ENCODE measurements around the gene MAPT. TPM values are rescaled to one million over a fixed set of nuclear protein-coding genes. Genes with fewer than 3 reads are reported as not detected.
"Not testable (repeated sequence)": the region's sequence is repeated elsewhere in the genome, so short reads cannot be mapped to it uniquely, and the experiment has no call there.

MAPT gene
- polyA plus RNA-seq, 1 experiment = 0.27 TPM

DNA sequence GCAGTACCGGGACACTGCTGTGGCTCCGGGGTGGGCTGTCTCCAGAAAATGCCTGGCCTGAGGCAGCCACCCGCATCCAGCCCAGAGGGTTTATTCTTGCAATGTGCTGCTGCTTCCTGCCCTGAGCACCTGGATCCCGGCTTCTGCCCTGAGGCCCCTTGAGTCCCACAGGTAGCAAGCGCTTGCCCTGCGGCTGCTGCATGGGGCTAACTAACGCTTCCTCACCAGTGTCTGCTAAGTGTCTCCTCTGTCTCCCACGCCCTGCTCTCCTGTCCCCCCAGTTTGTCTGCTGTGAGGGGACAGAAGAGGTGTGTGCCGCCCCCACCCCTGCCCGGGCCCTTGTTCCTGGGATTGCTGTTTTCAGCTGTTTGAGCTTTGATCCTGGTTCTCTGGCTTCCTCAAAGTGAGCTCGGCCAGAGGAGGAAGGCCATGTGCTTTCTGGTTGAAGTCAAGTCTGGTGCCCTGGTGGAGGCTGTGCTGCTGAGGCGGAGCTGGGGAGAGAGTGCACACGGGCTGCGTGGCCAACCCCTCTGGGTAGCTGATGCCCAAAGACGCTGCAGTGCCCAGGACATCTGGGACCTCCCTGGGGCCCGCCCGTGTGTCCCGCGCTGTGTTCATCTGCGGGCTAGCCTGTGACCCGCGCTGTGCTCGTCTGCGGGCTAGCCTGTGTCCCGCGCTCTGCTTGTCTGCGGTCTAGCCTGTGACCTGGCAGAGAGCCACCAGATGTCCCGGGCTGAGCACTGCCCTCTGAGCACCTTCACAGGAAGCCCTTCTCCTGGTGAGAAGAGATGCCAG is 117.6 kb downstream of the MAPT start:
- POLR2A ChIA-PET = no interaction called here
- CTCF ChIA-PET = interaction anchor here (1.3 to 3.6 kb wide), 2 partner anchors 10 to 181 kb away, joined by 3 to 9 read pairs; partner anchors contain the start of gene KANSL1

DNA sequence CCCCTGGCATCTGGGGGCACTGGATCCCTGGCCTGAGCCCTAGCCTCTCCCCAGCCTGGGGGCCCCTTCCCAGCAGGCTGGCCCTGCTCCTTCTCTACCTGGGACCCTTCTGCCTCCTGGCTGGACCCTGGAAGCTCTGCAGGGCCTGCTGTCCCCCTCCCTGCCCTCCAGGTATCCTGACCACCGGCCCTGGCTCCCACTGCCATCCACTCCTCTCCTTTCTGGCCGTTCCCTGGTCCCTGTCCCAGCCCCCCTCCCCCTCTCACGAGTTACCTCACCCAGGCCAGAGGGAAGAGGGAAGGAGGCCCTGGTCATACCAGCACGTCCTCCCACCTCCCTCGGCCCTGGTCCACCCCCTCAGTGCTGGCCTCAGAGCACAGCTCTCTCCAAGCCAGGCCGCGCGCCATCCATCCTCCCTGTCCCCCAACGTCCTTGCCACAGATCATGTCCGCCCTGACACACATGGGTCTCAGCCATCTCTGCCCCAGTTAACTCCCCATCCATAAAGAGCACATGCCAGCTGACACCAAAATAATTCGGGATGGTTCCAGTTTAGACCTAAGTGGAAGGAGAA is 118.2 kb downstream of the MAPT start:
- Histone ChIP-seq H3K27ac (ENCODE audit: low read depth, low read length) (no peak overlapping the region), H3K27me3 (ENCODE audit: control insufficient read depth, insufficient read depth, low read length) (peaks cover 11% of the 10 kb centered on the region), H3K9me3 (ENCODE audit: control insufficient read depth, insufficient read depth, low read length) (no peaks in the 10 kb centered on the region), H3K4me3 (ENCODE audit: low read depth, low read length) (no peak overlapping the region)
- no peak for DNase-seq (ENCODE audit: low read depth, low spot score)
- CTCF ChIA-PET = interaction anchor here (0.9 to 3.6 kb wide), 4 partner anchors 11 to 181 kb away, joined by 3 to 9 read pairs (median 6); partner anchors contain the start of gene KANSL1
- POLR2A ChIA-PET = interaction anchor here (0.5 kb wide), 1 partner anchor 9 kb away, joined by 3 read pairs; no protein-coding TSS in a partner anchor
- TF ChIP-seq, protein P1, sequence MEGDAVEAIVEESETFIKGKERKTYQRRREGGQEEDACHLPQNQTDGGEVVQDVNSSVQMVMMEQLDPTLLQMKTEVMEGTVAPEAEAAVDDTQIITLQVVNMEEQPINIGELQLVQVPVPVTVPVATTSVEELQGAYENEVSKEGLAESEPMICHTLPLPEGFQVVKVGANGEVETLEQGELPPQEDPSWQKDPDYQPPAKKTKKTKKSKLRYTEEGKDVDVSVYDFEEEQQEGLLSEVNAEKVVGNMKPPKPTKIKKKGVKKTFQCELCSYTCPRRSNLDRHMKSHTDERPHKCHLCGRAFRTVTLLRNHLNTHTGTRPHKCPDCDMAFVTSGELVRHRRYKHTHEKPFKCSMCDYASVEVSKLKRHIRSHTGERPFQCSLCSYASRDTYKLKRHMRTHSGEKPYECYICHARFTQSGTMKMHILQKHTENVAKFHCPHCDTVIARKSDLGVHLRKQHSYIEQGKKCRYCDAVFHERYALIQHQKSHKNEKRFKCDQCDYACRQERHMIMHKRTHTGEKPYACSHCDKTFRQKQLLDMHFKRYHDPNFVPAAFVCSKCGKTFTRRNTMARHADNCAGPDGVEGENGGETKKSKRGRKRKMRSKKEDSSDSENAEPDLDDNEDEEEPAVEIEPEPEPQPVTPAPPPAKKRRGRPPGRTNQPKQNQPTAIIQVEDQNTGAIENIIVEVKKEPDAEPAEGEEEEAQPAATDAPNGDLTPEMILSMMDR (IDR thresholded peaks at IDR 0.05; ENCODE audit: low read depth, low read length) = no peak

More for the DNA sequence above, 117.6 kb downstream of the MAPT start:
- TF ChIP-seq, protein P1 (IDR thresholded peaks at IDR 0.05; ENCODE audit: low read depth, low read length) = no peak
- Histone ChIP-seq H3K27ac (ENCODE audit: low read depth, low read length) (no peak overlapping the region), H3K9me3 (ENCODE audit: control insufficient read depth, insufficient read depth, low read length) (no peaks in the 10 kb centered on the region), H3K27me3 (ENCODE audit: control insufficient read depth, insufficient read depth, low read length) (peaks cover 11% of the 10 kb centered on the region), H3K4me3 (ENCODE audit: low read depth, low read length) (no peak overlapping the region)
- DNase-seq (ENCODE audit: low read depth, low spot score) = no peak

DNA sequence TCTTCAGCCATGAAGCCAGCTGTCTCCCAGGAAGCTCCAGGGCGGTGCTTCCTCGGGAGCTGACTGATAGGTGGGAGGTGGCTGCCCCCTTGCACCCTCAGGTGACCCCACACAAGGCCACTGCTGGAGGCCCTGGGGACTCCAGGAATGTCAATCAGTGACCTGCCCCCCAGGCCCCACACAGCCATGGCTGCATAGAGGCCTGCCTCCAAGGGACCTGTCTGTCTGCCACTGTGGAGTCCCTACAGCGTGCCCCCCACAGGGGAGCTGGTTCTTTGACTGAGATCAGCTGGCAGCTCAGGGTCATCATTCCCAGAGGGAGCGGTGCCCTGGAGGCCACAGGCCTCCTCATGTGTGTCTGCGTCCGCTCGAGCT is 118.8 kb downstream of the MAPT start:
- peaks cover 9% of the 10 kb centered on the region for H3K27me3 ChIP-seq (ENCODE audit: control insufficient read depth, insufficient read depth, low read length)
- H3K4me3 ChIP-seq (ENCODE audit: low read depth, low read length) = no peak overlapping the region
- H3K27ac ChIP-seq (ENCODE audit: low read depth, low read length) = no peak overlapping the region
- no peaks in the 10 kb centered on the region for H3K9me3 ChIP-seq (ENCODE audit: control insufficient read depth, insufficient read depth, low read length)
- DNase-seq (ENCODE audit: low read depth, low spot score) = no peak
- TF ChIP-seq, protein P1 (IDR thresholded peaks at IDR 0.05; ENCODE audit: low read depth, low read length) = no peak
- ChIA-PET CTCF (interaction anchor here (0.8 to 3.6 kb wide), 5 partner anchors 10 to 180 kb away, joined by 3 to 9 read pairs (median 5); partner anchors contain the start of gene KANSL1), POLR2A (interaction anchor here (0.5 kb wide), 1 partner anchor 9 kb away, joined by 3 read pairs; no protein-coding TSS in a partner anchor)

GRCh38 chr17:46013502-46014165 is 119.3 kb downstream of the MAPT start:
- CTCF ChIA-PET = interaction anchor here (0.8 to 3.6 kb wide), 5 partner anchors 11 to 180 kb away, joined by 3 to 9 read pairs (median 5); partner anchors contain the start of gene KANSL1
- no peak overlapping the region for H3K27ac ChIP-seq (ENCODE audit: low read depth, low read length)

GRCh38 chr17:46019408-46019925 is 125.1 kb downstream of the MAPT start:
- DNase-seq (ENCODE audit: low read depth, low spot score) = not testable (repeated sequence)
- ChIA-PET POLR2A (interaction anchor here (0.6 kb wide), 2 partner anchors 146 to 244 kb away, joined by 5 to 10 read pairs; no protein-coding TSS in a partner anchor), CTCF (interaction anchor here (0.9 to 1.2 kb wide), 4 partner anchors 17 to 194 kb away, joined by 3 to 4 read pairs (median 3); partner anchors contain the start of gene KANSL1)

More at GRCh38 chr17:46013502-46014165, 119.3 kb downstream of the MAPT start:
- H3K27me3 ChIP-seq (ENCODE audit: control insufficient read depth, insufficient read depth, low read length) = peaks cover 9% of the 10 kb centered on the region
- TF ChIP-seq, protein P1 (IDR thresholded peaks at IDR 0.05; ENCODE audit: low read depth, low read length) = 0 out of 2 replicates have a peak, but pooled peaks have one; percentile 0
- POLR2A ChIA-PET = interaction anchor here (0.5 to 0.7 kb wide), 2 partner anchors 8 to 179 kb away, joined by 3 read pairs; partner anchors contain the start of gene KANSL1
- no peak overlapping the region for H3K4me3 ChIP-seq (ENCODE audit: low read depth, low read length)
- peak; percentile 27 for DNase-seq (ENCODE audit: low read depth, low spot score)
- no peaks in the 10 kb centered on the region for H3K9me3 ChIP-seq (ENCODE audit: control insufficient read depth, insufficient read depth, low read length)

More at GRCh38 chr17:46019408-46019925, 125.1 kb downstream of the MAPT start:
- H3K27ac ChIP-seq (ENCODE audit: low read depth, low read length); H3K27me3 ChIP-seq (ENCODE audit: control insufficient read depth, insufficient read depth, low read length); H3K4me3 ChIP-seq (ENCODE audit: low read depth, low read length); H3K9me3 ChIP-seq (ENCODE audit: control insufficient read depth, insufficient read depth, low read length): not testable (repeated sequence)
